ENCODE results near the gene ZNF439. TPM values are rescaled to one million over a fixed set of nuclear protein-coding genes. Genes with fewer than 3 reads are reported as not detected.

The ZNF439 gene
- total RNA-seq, 1 experiment from 2014 or later, result 6.2 TPM

DNA sequence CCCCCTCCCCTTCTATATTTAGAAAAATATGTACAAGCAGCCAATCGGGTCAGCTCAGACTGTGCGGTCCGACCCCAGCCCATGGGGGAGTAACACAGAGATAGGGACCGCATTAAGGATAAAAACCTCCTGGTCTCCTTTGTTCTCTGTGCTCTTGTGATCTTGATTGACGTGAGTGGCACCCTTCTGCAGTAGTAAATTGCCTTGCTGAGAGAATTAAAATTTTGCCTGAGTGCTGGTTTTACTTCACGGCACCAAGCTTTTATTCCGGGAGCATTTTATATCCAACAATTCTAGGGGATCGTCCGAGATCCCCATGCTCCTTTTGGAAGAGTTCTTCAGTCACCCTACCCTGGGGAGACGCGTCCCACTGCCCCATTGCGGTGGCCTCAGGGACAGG is 32.1 kb downstream of the ZNF439 start:
- intact Hi-C loops (cut with micrococcal nuclease), result no loop called here
- ATAC-seq (no peak), DNase-seq (no peak)
- Histone ChIP-seq H3K9ac (ENCODE audit: low read length) (no peak overlapping the region), H3K4me1 (ENCODE audit: insufficient read depth, low read length) (no peaks in the 10 kb centered on the region), H3K79me2 (ENCODE audit: low read length) (no peaks in the 10 kb centered on the region), H2AFZ (ENCODE audit: low read length) (no peak overlapping the region), H3K4me3 (ENCODE audit: low read length) (no peak overlapping the region), H3K36me3 (ENCODE audit: low read depth, low read length) (no peaks in the 10 kb centered on the region), H3K27ac (ENCODE audit: low read length) (no peak overlapping the region), H3K27me3 (ENCODE audit: low read length) (no peaks in the 10 kb centered on the region), H3K4me2 (ENCODE audit: low read length) (no peak overlapping the region), H3F3A (ENCODE audit: low read length, unreplicated experiment) (no peaks in the 10 kb centered on the region), H3K9me3 (ENCODE audit: low read length) (peaks cover 22% of the 10 kb centered on the region), H3K9me2 (replicated peaks; ENCODE audit: low read length) (no peaks in the 10 kb centered on the region), H4K20me1 (ENCODE audit: low read length) (no peaks in the 10 kb centered on the region)
- TF ChIP-seq EZH2 (IDR thresholded peaks at IDR 0.05; ENCODE audit: low read length, unreplicated experiment), result no peak
- no peak for TF ChIP-seq EZH2phosphoT487 (IDR thresholded peaks at IDR 0.05; ENCODE audit: borderline replicate concordance, low read length)
- TF ChIP-seq, protein P1, sequence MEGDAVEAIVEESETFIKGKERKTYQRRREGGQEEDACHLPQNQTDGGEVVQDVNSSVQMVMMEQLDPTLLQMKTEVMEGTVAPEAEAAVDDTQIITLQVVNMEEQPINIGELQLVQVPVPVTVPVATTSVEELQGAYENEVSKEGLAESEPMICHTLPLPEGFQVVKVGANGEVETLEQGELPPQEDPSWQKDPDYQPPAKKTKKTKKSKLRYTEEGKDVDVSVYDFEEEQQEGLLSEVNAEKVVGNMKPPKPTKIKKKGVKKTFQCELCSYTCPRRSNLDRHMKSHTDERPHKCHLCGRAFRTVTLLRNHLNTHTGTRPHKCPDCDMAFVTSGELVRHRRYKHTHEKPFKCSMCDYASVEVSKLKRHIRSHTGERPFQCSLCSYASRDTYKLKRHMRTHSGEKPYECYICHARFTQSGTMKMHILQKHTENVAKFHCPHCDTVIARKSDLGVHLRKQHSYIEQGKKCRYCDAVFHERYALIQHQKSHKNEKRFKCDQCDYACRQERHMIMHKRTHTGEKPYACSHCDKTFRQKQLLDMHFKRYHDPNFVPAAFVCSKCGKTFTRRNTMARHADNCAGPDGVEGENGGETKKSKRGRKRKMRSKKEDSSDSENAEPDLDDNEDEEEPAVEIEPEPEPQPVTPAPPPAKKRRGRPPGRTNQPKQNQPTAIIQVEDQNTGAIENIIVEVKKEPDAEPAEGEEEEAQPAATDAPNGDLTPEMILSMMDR (conservative IDR thresholded peaks at IDR 0.05; ENCODE audit: low read depth, low read length), result no peak
- no TSS peak for BruUV-seq (replicated peaks)
- POLR2A ChIA-PET (ENCODE audit: unreplicated experiment), result no interaction called here
- CTCF ChIA-PET, result interaction anchor here (0.6 kb wide), 1 partner anchor 168 kb away, joined by 3 read pairs; no protein-coding TSS in a partner anchor

DNA sequence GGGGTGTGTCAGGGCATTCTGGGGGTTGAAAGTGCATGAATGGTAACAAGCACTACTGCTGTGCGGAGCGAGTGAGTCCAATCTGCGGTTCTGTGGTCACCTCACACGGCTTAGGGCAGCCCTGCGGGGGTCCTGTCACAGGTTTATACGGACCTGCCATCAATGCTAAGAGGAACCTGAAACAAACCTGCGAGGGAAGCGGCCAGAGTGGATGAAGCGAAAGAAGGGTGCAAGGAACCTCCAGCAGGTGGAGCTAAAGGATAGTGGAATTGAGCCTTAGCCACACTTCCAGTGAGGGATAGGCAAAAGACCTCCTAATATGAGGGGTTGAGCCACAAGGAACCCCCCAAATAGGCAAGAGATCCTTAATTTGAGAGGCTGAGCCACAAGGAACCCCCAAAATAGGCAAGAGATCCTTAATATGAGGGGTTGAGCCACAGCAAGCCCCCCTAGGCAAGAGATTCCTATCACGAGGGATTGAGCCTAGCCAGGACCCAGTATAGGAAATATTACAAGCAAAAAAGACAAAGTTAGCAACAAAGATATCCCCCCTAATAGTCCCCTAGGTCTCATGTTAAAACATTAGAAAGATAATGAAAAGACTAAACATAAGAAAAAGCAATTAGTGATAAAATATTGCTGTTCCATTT is 32.8 kb downstream of the ZNF439 start:
- Histone ChIP-seq H2AFZ (ENCODE audit: low read length) (no peak overlapping the region), H3F3A (ENCODE audit: low read length, unreplicated experiment) (no peaks in the 10 kb centered on the region), H3K9me2 (replicated peaks; ENCODE audit: low read length) (no peaks in the 10 kb centered on the region), H3K27ac (ENCODE audit: low read length) (no peak overlapping the region), H3K36me3 (ENCODE audit: low read depth, low read length) (no peaks in the 10 kb centered on the region), H3K9ac (ENCODE audit: low read length) (no peak overlapping the region), H3K27me3 (ENCODE audit: low read length) (no peaks in the 10 kb centered on the region), H4K20me1 (ENCODE audit: low read length) (no peaks in the 10 kb centered on the region), H3K4me1 (ENCODE audit: insufficient read depth, low read length) (no peaks in the 10 kb centered on the region), H3K9me3 (ENCODE audit: low read length) (peaks cover 20% of the 10 kb centered on the region), H3K4me2 (ENCODE audit: low read length) (no peak overlapping the region), H3K79me2 (ENCODE audit: low read length) (no peaks in the 10 kb centered on the region), H3K4me3 (ENCODE audit: low read length) (no peak overlapping the region)
- TF ChIP-seq EZH2phosphoT487 (IDR thresholded peaks at IDR 0.05; ENCODE audit: borderline replicate concordance, low read length) (no peak), EZH2 (IDR thresholded peaks at IDR 0.05; ENCODE audit: low read length, unreplicated experiment) (no peak)
- TF ChIP-seq, protein P1 (conservative IDR thresholded peaks at IDR 0.05; ENCODE audit: low read depth, low read length), result peak; percentile 61
- intact Hi-C loops (cut with micrococcal nuclease), result no loop called here
- DNase-seq (peak; percentile 56), ATAC-seq (peak; percentile 29; the same call in 1 of the 2 replicates)
- no TSS peak for BruUV-seq (replicated peaks)
- POLR2A ChIA-PET (ENCODE audit: unreplicated experiment), result no interaction called here
- CTCF ChIA-PET, result interaction anchor here (0.6 kb wide), 1 partner anchor 168 kb away, joined by 3 read pairs; no protein-coding TSS in a partner anchor

DNA sequence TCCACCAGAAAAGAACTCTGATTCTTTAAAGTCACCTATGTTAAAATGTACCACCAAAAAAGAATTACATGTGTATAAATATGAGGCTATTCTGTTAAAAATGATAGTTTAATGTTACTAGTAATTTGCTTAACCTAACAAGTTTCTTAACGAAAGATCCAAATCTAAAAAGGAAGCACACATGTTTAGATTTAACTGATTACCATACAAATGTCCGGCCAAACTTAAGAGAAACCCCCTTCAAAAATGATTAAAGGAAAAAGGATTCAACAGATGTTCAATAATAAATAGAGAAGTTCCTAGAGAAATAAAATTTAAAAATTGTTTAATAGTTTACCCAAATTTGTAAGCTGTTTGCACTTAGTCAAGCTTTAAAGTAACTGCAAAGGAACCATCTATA is 34.1 kb downstream of the ZNF439 start:
- POLR2A ChIA-PET (ENCODE audit: unreplicated experiment), result no interaction called here
- Histone ChIP-seq H3K27me3 (ENCODE audit: low read length) (no peaks in the 10 kb centered on the region), H3K4me2 (ENCODE audit: low read length) (no peak overlapping the region), H3F3A (ENCODE audit: low read length, unreplicated experiment) (no peaks in the 10 kb centered on the region), H3K9me2 (replicated peaks; ENCODE audit: low read length) (no peaks in the 10 kb centered on the region), H3K79me2 (ENCODE audit: low read length) (no peaks in the 10 kb centered on the region), H3K27ac (ENCODE audit: low read length) (no peak overlapping the region), H4K20me1 (ENCODE audit: low read length) (no peaks in the 10 kb centered on the region), H3K4me3 (ENCODE audit: low read length) (no peak overlapping the region), H3K9ac (ENCODE audit: low read length) (no peak overlapping the region), H3K4me1 (ENCODE audit: insufficient read depth, low read length) (no peaks in the 10 kb centered on the region), H3K36me3 (ENCODE audit: low read depth, low read length) (no peaks in the 10 kb centered on the region), H3K9me3 (ENCODE audit: low read length) (peaks cover 12% of the 10 kb centered on the region; the same call in 1 of the 2 replicates), H2AFZ (ENCODE audit: low read length) (no peak overlapping the region)
- no TSS peak for BruUV-seq (replicated peaks)
- TF ChIP-seq EZH2phosphoT487 (IDR thresholded peaks at IDR 0.05; ENCODE audit: borderline replicate concordance, low read length) (no peak), EZH2 (IDR thresholded peaks at IDR 0.05; ENCODE audit: low read length, unreplicated experiment) (no peak)
- TF ChIP-seq, protein P1 (conservative IDR thresholded peaks at IDR 0.05; ENCODE audit: low read depth, low read length), result no peak
- CTCF ChIA-PET, result no interaction called here
- intact Hi-C loops (cut with micrococcal nuclease), result no loop called here
- DNase-seq (no peak), ATAC-seq (no peak)
